Measurements from ENCODE around the gene LRAT. TPM values are rescaled to one million over a fixed set of nuclear protein-coding genes. Genes with fewer than 3 reads are reported as not detected.

Gene LRAT
- total RNA-seq, 2 donors from 2014 or later, result 0.64 to 3.0 TPM

DNA sequence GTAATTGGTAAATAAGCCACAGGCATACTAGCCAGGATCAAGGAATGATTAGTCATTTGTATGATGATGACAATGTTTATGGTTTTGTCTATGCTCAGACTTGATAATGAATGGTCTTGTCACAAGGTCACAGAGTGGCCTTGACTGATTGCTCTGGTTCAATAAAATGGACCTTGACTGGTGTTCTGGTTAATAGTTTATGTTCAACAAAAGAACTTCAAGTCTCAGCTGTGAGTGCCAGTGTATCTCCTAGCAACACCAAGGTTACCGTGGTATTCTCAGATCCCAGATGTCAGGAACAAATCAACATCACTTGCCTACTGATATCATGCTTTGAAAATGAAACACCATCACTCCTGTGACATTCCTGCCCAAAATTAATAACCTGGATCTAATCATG lies 16.3 kb upstream of the LRAT start:
- no peaks in the 10 kb centered on the region for H3K36me3 ChIP-seq
- no peaks in the 10 kb centered on the region for H3K27me3 ChIP-seq (replicated peaks; ENCODE audit: insufficient read depth)
- H3K4me3 ChIP-seq, result no peak overlapping the region
- intact Hi-C loops (cut with DNase I), result no loop called here
- DNase-seq (ENCODE audit: low spot score), result no peak
- H3K27ac ChIP-seq, result no peak overlapping the region
- H3K9me3 ChIP-seq, result no peaks in the 10 kb centered on the region
- WGBS, result 47% methylated on average over 1 of the region's 1 CpG
- H3K4me1 ChIP-seq (replicated peaks), result no peaks in the 10 kb centered on the region
- no peak for TF ChIP-seq POLR2AphosphoS5 (IDR thresholded peaks at IDR 0.05)
- TF ChIP-seq POLR2A (IDR thresholded peaks at IDR 0.05), result no peak
- TF ChIP-seq, protein P1, sequence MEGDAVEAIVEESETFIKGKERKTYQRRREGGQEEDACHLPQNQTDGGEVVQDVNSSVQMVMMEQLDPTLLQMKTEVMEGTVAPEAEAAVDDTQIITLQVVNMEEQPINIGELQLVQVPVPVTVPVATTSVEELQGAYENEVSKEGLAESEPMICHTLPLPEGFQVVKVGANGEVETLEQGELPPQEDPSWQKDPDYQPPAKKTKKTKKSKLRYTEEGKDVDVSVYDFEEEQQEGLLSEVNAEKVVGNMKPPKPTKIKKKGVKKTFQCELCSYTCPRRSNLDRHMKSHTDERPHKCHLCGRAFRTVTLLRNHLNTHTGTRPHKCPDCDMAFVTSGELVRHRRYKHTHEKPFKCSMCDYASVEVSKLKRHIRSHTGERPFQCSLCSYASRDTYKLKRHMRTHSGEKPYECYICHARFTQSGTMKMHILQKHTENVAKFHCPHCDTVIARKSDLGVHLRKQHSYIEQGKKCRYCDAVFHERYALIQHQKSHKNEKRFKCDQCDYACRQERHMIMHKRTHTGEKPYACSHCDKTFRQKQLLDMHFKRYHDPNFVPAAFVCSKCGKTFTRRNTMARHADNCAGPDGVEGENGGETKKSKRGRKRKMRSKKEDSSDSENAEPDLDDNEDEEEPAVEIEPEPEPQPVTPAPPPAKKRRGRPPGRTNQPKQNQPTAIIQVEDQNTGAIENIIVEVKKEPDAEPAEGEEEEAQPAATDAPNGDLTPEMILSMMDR (IDR thresholded peaks at IDR 0.05), result no peak

DNA sequence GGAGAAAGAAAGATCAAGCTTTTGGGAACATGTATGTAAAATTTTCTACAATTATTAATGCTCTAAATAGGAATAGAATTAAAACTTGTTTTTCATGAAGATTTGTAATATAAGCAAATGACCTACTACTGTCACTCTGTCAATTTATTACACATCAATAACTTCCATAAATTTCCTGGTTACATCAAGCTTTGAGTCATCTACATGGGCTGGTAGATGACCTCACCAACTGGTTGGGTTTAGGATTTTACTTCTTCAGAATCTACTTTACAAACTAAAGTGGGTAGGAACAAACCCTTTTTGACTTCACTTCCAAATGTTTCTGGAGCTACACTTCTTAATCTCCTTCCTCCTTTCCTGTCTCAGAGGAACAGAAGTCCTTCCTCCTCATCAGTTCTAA lies 12.0 kb upstream of the LRAT start:
- Histone ChIP-seq H3K9me3 (no peaks in the 10 kb centered on the region), H3K4me3 (no peak overlapping the region), H3K27ac (no peak overlapping the region), H3K36me3 (no peaks in the 10 kb centered on the region), H3K4me1 (replicated peaks) (no peaks in the 10 kb centered on the region), H3K27me3 (replicated peaks; ENCODE audit: insufficient read depth) (no peaks in the 10 kb centered on the region)
- intact Hi-C loops (cut with DNase I), result no loop called here
- DNase-seq (ENCODE audit: low spot score), result no peak
- TF ChIP-seq POLR2A (IDR thresholded peaks at IDR 0.05), result no peak
- no peak for TF ChIP-seq POLR2AphosphoS5 (IDR thresholded peaks at IDR 0.05)
- TF ChIP-seq, protein P1 (IDR thresholded peaks at IDR 0.05), result no peak

DNA sequence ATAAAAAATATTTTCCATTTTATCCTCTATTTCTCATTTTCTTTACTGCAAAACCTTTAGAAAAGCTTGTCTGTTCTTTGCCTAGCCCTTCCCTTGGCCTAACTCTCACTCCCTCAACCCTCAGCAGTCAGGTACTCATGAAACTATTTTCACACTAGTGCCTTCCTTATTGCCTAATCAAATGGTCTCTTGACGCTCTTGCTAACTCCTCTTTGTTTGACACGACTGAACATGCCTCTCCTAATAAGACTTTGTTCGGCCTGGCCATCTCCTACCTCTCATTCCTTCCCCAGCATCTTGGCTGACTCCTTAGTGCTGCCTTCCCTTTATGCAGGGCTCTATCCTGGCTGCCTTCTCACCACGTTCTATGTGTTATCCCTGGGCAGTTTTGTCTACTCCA lies 11.1 kb upstream of the LRAT start:
- no peak for TF ChIP-seq POLR2A (IDR thresholded peaks at IDR 0.05)
- TF ChIP-seq, protein P1 (IDR thresholded peaks at IDR 0.05), result no peak
- TF ChIP-seq POLR2AphosphoS5 (IDR thresholded peaks at IDR 0.05), result no peak
- Histone ChIP-seq H3K27ac (no peak overlapping the region), H3K9me3 (no peaks in the 10 kb centered on the region), H3K27me3 (replicated peaks; ENCODE audit: insufficient read depth) (no peaks in the 10 kb centered on the region), H3K36me3 (no peaks in the 10 kb centered on the region), H3K4me1 (replicated peaks) (no peaks in the 10 kb centered on the region), H3K4me3 (no peak overlapping the region)
- intact Hi-C loops (cut with DNase I), result no loop called here
- WGBS, result 46% methylated on average over 4 of the region's 4 CpGs
- no peak for DNase-seq (ENCODE audit: low spot score)

DNA sequence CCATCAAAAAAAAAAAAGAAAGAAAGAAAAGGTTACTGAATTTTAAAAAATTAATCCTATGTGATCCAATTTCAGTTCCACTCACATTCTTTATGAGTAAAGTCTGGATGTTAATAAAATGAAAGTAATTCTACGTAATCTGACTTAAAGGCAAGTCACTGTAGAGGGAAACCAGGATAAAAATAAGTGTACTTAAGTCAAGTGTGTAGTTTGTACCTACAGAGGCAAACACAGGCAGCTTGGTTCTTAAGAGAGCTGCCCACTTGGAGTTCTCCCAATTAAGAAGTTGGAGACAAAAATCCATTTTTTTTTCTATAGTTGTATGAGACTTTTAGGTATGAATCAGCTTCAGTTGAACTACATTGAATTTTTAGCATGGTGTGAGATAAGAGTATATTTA lies 7.0 kb upstream of the LRAT start:
- DNase-seq (ENCODE audit: low spot score), result no peak
- H3K9me3 ChIP-seq, result no peaks in the 10 kb centered on the region
- intact Hi-C loops (cut with DNase I), result no loop called here
- H3K4me1 ChIP-seq (replicated peaks), result no peaks in the 10 kb centered on the region
- H3K27me3 ChIP-seq (replicated peaks; ENCODE audit: insufficient read depth), result no peaks in the 10 kb centered on the region
- H3K4me3 ChIP-seq, result no peak overlapping the region
- H3K36me3 ChIP-seq, result no peaks in the 10 kb centered on the region
- H3K27ac ChIP-seq, result no peak overlapping the region
- 95% methylated on average over 1 of the region's 1 CpG for WGBS
- TF ChIP-seq, protein P1 (IDR thresholded peaks at IDR 0.05), result no peak
- TF ChIP-seq POLR2A (IDR thresholded peaks at IDR 0.05), result no peak

DNA sequence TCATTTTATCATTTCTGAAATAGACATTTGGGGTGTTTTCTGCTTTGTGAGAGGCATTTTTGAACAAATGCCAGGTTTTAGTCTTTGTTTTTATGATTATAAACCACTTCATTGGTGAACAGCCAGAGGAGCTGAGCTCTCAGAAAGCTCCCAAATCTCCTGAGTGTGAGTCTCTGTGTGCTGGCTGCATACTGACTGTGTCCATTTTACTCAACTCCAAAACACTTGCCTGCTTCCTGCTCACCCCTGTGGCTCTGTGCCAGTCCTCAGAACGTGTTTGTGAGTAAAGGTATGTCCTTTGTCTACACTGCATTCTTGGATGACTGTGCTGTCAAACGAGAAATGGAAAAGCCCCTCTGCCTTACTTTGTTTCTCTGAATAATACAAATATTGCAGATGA lies 5.4 kb upstream of the LRAT start:
- Histone ChIP-seq H3K9me3 (no peaks in the 10 kb centered on the region), H3K4me1 (replicated peaks) (no peaks in the 10 kb centered on the region), H3K27me3 (replicated peaks; ENCODE audit: insufficient read depth) (no peaks in the 10 kb centered on the region), H3K27ac (no peak overlapping the region), H3K4me3 (no peak overlapping the region), H3K36me3 (no peaks in the 10 kb centered on the region)
- no peak for DNase-seq (ENCODE audit: low spot score)
- intact Hi-C loops (cut with DNase I), result no loop called here
- TF ChIP-seq POLR2A (IDR thresholded peaks at IDR 0.05) (no peak), POLR2AphosphoS5 (IDR thresholded peaks at IDR 0.05) (no peak)
- TF ChIP-seq, protein P1 (IDR thresholded peaks at IDR 0.05), result no peak
- 15% methylated on average over 2 of the region's 2 CpGs for WGBS

All from prostate gland (tissue), 2 donors.